GM23338 (cell line): ENCODE data around the gene PPFIBP2. TPM values are rescaled to one million over a fixed set of nuclear protein-coding genes. Genes with fewer than 3 reads are reported as not detected.

Source experiments
- ATAC-seq: fragments of 200-7000 bp; cut with Tn5 transposase; 3 replicates; pipeline ENCODE4 v1.9.1; 2020
- DNase-seq: peaks from one replicate; pipeline ENCODE4 v3.0.0-alpha.2; 2015; ENCODE audit warnings: low spot score
- H2AFZ ChIP-seq: fragments of 200-600 bp; sonication (generic); 2 replicates; pipeline ENCODE4 v1.8.0; 2016; ENCODE audit warnings: antibody characterized with exemption, mild to moderate bottlenecking, moderate library complexity
- H3F3A ChIP-seq: fragments of 200-600 bp; sonication (generic); replicated peaks from 2 replicates; pipeline ENCODE4 v1.8.0; 2017; ENCODE audit warnings: antibody characterized with exemption, mixed run types, low read depth
- H3K27ac ChIP-seq: fragments of 200-600 bp; sonication (generic); 2 replicates; pipeline ENCODE4 v1.6.1; 2016; ENCODE audit warnings: low read depth
- H3K27me3 ChIP-seq: fragments of 200-600 bp; sonication (generic); 2 replicates; pipeline ENCODE4 v1.8.0; 2016; ENCODE audit warnings: mild to moderate bottlenecking, mixed run types, moderate library complexity; ENCODE audit not compliant: insufficient read depth
- H3K36me3 ChIP-seq: fragments of 200-600 bp; sonication (generic); 2 replicates; pipeline ENCODE4 v1.8.0; 2016; ENCODE audit warnings: mild to moderate bottlenecking; ENCODE audit not compliant: insufficient read depth
- H3K4me1 ChIP-seq: fragments of 200-600 bp; sonication (generic); 2 replicates; pipeline ENCODE4 v1.8.0; 2016; ENCODE audit warnings: mild to moderate bottlenecking, moderate library complexity; ENCODE audit not compliant: insufficient read depth
- H3K4me2 ChIP-seq: fragments of 200-600 bp; sonication (generic); 2 replicates; pipeline ENCODE4 v1.7.1; 2017; ENCODE audit warnings: mixed run types
- H3K4me3 ChIP-seq: fragments of 200-600 bp; sonication (generic); 2 replicates; pipeline ENCODE4 v1.6.1; 2016; ENCODE audit warnings: mixed run types
- H3K79me2 ChIP-seq: fragments of 200-600 bp; sonication (generic); replicated peaks from 2 replicates; pipeline ENCODE4 v1.8.0; 2017; ENCODE audit warnings: mild to moderate bottlenecking; ENCODE audit not compliant: insufficient read depth
- H3K9me2 ChIP-seq: fragments of 200-600 bp; sonication (generic); 2 replicates; pipeline ENCODE4 v1.8.0; 2017; ENCODE audit not compliant: insufficient read depth
- H4K20me1 ChIP-seq: fragments of 200-600 bp; sonication (generic); replicated peaks from 2 replicates; pipeline ENCODE4 v1.8.0; 2017; ENCODE audit warnings: mild to moderate bottlenecking; ENCODE audit not compliant: insufficient read depth
- H3K27ac Mint-ChIP-seq: 2 replicates; pipeline ENCODE4 v1.8.0; 2020; ENCODE audit warnings: inconsistent platforms, mild to moderate bottlenecking, moderate library complexity, mixed read lengths
- H3K27me3 Mint-ChIP-seq: 3 replicates; pipeline ENCODE4 v1.8.0; 2022; ENCODE audit warnings: low read depth, mild to moderate bottlenecking, moderate library complexity, mixed read lengths, inconsistent platforms; ENCODE audit not compliant: insufficient read depth, poor library complexity
- H3K36me3 Mint-ChIP-seq: 3 replicates; pipeline ENCODE4 v1.8.0; 2021; ENCODE audit warnings: low read depth, mild to moderate bottlenecking, inconsistent platforms, moderate library complexity, mixed read lengths
- H3K4me1 Mint-ChIP-seq: 3 replicates; pipeline ENCODE4 v1.8.0; 2020; ENCODE audit warnings: mild to moderate bottlenecking, inconsistent platforms, mixed read lengths
- H3K4me3 Mint-ChIP-seq: 3 replicates; pipeline ENCODE4 v1.8.0; 2021; ENCODE audit warnings: moderate library complexity, mild to moderate bottlenecking, inconsistent platforms, mixed read lengths
- H3K9me3 Mint-ChIP-seq: 3 replicates; pipeline ENCODE4 v1.8.0; 2020; ENCODE audit warnings: moderate library complexity, mild to moderate bottlenecking, inconsistent platforms, mixed read lengths
- CREB1 ChIP-seq: fragments of 250-450 bp; sonication (Bioruptor Pico); IDR thresholded peaks from 2 replicates; pipeline ENCODE4 v1.5.0; 2020; ENCODE audit warnings: low read depth, mild to moderate bottlenecking, moderate library complexity
- EZH2 ChIP-seq: fragments of 200-600 bp; sonication (generic); IDR thresholded peaks from one replicate; pipeline ENCODE4 v1.8.0; 2017; ENCODE audit warnings: antibody characterized with exemption, mild to moderate bottlenecking, low read depth; ENCODE audit not compliant: unreplicated experiment
- EZH2phosphoT487 ChIP-seq: fragments of 200-600 bp; sonication (generic); IDR thresholded peaks from one replicate; pipeline ENCODE4 v1.8.1; 2018; ENCODE audit warnings: antibody characterized with exemption; ENCODE audit not compliant: unreplicated experiment
- JUNB ChIP-seq: IDR thresholded peaks from one replicate; pipeline ENCODE4 v1.6.1; 2016; ENCODE audit warnings: antibody characterized with exemption; ENCODE audit not compliant: unreplicated experiment
- NANOG ChIP-seq: IDR thresholded peaks from 2 replicates; pipeline ENCODE4 v1.6.1; 2016; ENCODE audit warnings: antibody characterized with exemption, borderline replicate concordance
- POLR2AphosphoS5 ChIP-seq: IDR thresholded peaks from 2 replicates; pipeline ENCODE4 v1.6.1; 2016; ENCODE audit warnings: antibody characterized with exemption, low read depth
- STAT1 ChIP-seq: IDR thresholded peaks from one replicate; pipeline ENCODE4 v1.6.1; 2016; ENCODE audit warnings: antibody characterized with exemption; ENCODE audit not compliant: unreplicated experiment
- ZNF114 ChIP-seq: fragments of 250-450 bp; sonication (Bioruptor Pico); IDR thresholded peaks from 2 replicates; pipeline ENCODE4 v1.5.0; 2020; ENCODE audit warnings: mild to moderate bottlenecking, moderate library complexity
- ZNF331 ChIP-seq: fragments of 250-450 bp; sonication (Bioruptor Pico); IDR thresholded peaks from 2 replicates; pipeline ENCODE4 v1.5.0; 2020; ENCODE audit warnings: low read depth, mild to moderate bottlenecking, moderate library complexity
- polyA plus RNA-seq: library from polyadenylated mRNA; unstranded; fragments of >200 nt; fragmentation: Nextera tagmentation; extraction: Ambion mirVana; gene quantifications from 2 replicates; pipeline ENCODE4 v1.2.1, GENCODE V29; 2016
- total RNA-seq: library from RNA; depleted of rRNA; stranded (reverse); fragments of >200 nt; shearing (Covaris generic); gene quantifications from 2 replicates; pipeline ENCODE4 v1.2.3, GENCODE V29; 2014
- TF ChIP-seq, protein P1 (sequence below): fragments of 250-450 bp; sonication (Bioruptor Pico); IDR thresholded peaks from 2 replicates; pipeline ENCODE4 v1.5.0; 2020; ENCODE audit warnings: mild to moderate bottlenecking, moderate library complexity
- TF ChIP-seq, protein P2 (sequence below): IDR thresholded peaks from one replicate; pipeline ENCODE4 v1.6.1; 2018; ENCODE audit warnings: antibody characterized with exemption; ENCODE audit not compliant: unreplicated experiment
- TF ChIP-seq, protein P3 (sequence below), 2 experiments: fragments of 200-600 bp in 1 of 2; sonication (generic) in 1 of 2; conservative IDR thresholded peaks; 2 replicates each; pipeline versions ENCODE4 v1.5.1 to v1.6.1; 2016 to 2017; ENCODE audit warnings: antibody characterized with exemption in 2 of 2, low read depth in 2 of 2, mild to moderate bottlenecking in 2 of 2, moderate library complexity in 1 of 2
- TF ChIP-seq, protein P4 (sequence below): IDR thresholded peaks from 2 replicates; pipeline ENCODE4 v1.6.1; 2016; ENCODE audit warnings: antibody characterized with exemption

The PPFIBP2 gene
- total and polyA plus RNA-seq, 2 experiments from 2014 or later = 7.1 to 14.8 TPM

DNA sequence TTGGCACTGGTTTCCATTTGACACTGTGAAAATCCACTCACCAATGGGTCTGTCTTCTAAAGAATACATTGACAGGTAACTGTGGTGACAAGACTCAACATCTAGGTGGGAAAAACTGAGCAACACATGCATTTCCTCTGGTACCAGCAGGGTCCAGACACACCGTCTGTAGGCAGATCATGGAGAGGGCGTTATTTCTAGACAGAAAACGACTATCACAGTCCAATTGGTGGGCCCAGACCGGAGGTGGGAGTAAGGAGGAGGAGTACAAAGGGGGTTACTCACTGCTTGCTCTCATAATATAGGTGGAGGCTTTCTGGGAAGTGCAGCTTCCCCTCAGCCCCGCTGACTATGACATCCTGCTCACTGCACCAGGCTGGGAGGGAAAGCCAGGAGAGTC is 182.6 kb downstream of the PPFIBP2 start:
- Mint-ChIP-seq H3K4me3 (no peak overlapping the region), H3K27me3 (peaks cover 10% of the 10 kb centered on the region), H3K4me1 (peaks cover 17% of the 10 kb centered on the region), H3K9me3 (no peaks in the 10 kb centered on the region), H3K27ac (no peak overlapping the region), H3K36me3 (no peaks in the 10 kb centered on the region)
- no peak for ATAC-seq
- Histone ChIP-seq H3K27ac (no peak overlapping the region), H3K79me2 (no peaks in the 10 kb centered on the region), H3K27me3 (no peaks in the 10 kb centered on the region), H3K36me3 (no peaks in the 10 kb centered on the region), H3K9me2 (no peaks in the 10 kb centered on the region), H2AFZ (no peak overlapping the region), H3F3A (no peaks in the 10 kb centered on the region), H3K4me3 (no peak overlapping the region), H3K4me1 (no peaks in the 10 kb centered on the region), H4K20me1 (no peaks in the 10 kb centered on the region), H3K4me2 (no peak overlapping the region)
- DNase-seq = no peak
- TF ChIP-seq POLR2AphosphoS5 = no peak
- no peak for TF ChIP-seq ZNF114
- TF ChIP-seq NANOG = no peak
- no peak for TF ChIP-seq JUNB
- no peak for TF ChIP-seq CREB1 (CRISPR knock-in tag)
- TF ChIP-seq, protein P1, sequence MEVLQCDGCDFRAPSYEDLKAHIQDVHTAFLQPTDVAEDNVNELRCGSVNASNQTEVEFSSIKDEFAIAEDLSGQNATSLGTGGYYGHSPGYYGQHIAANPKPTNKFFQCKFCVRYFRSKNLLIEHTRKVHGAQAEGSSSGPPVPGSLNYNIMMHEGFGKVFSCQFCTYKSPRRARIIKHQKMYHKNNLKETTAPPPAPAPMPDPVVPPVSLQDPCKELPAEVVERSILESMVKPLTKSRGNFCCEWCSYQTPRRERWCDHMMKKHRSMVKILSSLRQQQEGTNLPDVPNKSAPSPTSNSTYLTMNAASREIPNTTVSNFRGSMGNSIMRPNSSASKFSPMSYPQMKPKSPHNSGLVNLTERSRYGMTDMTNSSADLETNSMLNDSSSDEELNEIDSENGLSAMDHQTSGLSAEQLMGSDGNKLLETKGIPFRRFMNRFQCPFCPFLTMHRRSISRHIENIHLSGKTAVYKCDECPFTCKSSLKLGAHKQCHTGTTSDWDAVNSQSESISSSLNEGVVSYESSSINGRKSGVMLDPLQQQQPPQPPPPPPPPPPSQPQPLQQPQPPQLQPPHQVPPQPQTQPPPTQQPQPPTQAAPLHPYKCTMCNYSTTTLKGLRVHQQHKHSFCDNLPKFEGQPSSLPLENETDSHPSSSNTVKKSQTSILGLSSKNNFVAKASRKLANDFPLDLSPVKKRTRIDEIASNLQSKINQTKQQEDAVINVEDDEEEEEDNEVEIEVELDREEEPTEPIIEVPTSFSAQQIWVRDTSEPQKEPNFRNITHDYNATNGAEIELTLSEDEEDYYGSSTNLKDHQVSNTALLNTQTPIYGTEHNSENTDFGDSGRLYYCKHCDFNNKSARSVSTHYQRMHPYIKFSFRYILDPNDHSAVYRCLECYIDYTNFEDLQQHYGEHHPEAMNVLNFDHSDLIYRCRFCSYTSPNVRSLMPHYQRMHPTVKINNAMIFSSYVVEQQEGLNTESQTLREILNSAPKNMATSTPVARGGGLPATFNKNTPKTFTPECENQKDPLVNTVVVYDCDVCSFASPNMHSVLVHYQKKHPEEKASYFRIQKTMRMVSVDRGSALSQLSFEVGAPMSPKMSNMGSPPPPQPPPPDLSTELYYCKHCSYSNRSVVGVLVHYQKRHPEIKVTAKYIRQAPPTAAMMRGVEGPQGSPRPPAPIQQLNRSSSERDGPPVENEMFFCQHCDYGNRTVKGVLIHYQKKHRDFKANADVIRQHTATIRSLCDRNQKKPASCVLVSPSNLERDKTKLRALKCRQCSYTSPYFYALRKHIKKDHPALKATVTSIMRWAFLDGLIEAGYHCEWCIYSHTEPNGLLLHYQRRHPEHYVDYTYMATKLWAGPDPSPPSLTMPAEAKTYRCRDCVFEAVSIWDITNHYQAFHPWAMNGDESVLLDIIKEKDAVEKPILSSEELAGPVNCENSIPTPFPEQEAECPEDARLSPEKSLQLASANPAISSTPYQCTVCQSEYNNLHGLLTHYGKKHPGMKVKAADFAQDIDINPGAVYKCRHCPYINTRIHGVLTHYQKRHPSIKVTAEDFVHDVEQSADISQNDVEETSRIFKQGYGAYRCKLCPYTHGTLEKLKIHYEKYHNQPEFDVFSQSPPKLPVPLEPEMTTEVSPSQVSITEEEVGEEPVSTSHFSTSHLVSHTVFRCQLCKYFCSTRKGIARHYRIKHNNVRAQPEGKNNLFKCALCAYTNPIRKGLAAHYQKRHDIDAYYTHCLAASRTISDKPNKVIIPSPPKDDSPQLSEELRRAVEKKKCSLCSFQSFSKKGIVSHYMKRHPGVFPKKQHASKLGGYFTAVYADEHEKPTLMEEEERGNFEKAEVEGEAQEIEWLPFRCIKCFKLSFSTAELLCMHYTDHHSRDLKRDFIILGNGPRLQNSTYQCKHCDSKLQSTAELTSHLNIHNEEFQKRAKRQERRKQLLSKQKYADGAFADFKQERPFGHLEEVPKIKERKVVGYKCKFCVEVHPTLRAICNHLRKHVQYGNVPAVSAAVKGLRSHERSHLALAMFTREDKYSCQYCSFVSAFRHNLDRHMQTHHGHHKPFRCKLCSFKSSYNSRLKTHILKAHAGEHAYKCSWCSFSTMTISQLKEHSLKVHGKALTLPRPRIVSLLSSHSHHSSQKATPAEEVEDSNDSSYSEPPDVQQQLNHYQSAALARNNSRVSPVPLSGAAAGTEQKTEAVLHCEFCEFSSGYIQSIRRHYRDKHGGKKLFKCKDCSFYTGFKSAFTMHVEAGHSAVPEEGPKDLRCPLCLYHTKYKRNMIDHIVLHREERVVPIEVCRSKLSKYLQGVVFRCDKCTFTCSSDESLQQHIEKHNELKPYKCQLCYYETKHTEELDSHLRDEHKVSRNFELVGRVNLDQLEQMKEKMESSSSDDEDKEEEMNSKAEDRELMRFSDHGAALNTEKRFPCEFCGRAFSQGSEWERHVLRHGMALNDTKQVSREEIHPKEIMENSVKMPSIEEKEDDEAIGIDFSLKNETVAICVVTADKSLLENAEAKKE (CRISPR knock-in tag) = no peak
- no peak for TF ChIP-seq ZNF331
- no peak for TF ChIP-seq STAT1
- TF ChIP-seq, protein P2, sequence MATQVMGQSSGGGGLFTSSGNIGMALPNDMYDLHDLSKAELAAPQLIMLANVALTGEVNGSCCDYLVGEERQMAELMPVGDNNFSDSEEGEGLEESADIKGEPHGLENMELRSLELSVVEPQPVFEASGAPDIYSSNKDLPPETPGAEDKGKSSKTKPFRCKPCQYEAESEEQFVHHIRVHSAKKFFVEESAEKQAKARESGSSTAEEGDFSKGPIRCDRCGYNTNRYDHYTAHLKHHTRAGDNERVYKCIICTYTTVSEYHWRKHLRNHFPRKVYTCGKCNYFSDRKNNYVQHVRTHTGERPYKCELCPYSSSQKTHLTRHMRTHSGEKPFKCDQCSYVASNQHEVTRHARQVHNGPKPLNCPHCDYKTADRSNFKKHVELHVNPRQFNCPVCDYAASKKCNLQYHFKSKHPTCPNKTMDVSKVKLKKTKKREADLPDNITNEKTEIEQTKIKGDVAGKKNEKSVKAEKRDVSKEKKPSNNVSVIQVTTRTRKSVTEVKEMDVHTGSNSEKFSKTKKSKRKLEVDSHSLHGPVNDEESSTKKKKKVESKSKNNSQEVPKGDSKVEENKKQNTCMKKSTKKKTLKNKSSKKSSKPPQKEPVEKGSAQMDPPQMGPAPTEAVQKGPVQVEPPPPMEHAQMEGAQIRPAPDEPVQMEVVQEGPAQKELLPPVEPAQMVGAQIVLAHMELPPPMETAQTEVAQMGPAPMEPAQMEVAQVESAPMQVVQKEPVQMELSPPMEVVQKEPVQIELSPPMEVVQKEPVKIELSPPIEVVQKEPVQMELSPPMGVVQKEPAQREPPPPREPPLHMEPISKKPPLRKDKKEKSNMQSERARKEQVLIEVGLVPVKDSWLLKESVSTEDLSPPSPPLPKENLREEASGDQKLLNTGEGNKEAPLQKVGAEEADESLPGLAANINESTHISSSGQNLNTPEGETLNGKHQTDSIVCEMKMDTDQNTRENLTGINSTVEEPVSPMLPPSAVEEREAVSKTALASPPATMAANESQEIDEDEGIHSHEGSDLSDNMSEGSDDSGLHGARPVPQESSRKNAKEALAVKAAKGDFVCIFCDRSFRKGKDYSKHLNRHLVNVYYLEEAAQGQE = no peak
- TF ChIP-seq, protein P3, sequence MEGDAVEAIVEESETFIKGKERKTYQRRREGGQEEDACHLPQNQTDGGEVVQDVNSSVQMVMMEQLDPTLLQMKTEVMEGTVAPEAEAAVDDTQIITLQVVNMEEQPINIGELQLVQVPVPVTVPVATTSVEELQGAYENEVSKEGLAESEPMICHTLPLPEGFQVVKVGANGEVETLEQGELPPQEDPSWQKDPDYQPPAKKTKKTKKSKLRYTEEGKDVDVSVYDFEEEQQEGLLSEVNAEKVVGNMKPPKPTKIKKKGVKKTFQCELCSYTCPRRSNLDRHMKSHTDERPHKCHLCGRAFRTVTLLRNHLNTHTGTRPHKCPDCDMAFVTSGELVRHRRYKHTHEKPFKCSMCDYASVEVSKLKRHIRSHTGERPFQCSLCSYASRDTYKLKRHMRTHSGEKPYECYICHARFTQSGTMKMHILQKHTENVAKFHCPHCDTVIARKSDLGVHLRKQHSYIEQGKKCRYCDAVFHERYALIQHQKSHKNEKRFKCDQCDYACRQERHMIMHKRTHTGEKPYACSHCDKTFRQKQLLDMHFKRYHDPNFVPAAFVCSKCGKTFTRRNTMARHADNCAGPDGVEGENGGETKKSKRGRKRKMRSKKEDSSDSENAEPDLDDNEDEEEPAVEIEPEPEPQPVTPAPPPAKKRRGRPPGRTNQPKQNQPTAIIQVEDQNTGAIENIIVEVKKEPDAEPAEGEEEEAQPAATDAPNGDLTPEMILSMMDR (conservative IDR thresholded peaks at IDR 0.05; ENCODE audit: low read depth in 2 of 2) = no peak
- TF ChIP-seq, protein P4, sequence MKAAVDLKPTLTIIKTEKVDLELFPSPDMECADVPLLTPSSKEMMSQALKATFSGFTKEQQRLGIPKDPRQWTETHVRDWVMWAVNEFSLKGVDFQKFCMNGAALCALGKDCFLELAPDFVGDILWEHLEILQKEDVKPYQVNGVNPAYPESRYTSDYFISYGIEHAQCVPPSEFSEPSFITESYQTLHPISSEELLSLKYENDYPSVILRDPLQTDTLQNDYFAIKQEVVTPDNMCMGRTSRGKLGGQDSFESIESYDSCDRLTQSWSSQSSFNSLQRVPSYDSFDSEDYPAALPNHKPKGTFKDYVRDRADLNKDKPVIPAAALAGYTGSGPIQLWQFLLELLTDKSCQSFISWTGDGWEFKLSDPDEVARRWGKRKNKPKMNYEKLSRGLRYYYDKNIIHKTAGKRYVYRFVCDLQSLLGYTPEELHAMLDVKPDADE = no peak
- TF ChIP-seq EZH2 = no peak
- TF ChIP-seq EZH2phosphoT487 = no peak
